BE2C (cell line): ENCODE data around the gene IL6R. TPM values are rescaled to one million over a fixed set of nuclear protein-coding genes. Genes with fewer than 3 reads are reported as not detected.
"Not testable (repeated sequence)": the region's sequence is repeated elsewhere in the genome, so short reads cannot be mapped to it uniquely, and the experiment has no call there.

Experiments
- DNase-seq: peaks from one replicate; pipeline ENCODE4 v3.0.0-alpha.2; 2020
- H3K27me3 ChIP-seq: fragments of 250-450 bp; sonication (Bioruptor Pico); 2 replicates; pipeline ENCODE4 v1.5.1; 2020; ENCODE audit warnings: mild to moderate bottlenecking
- H3K36me3 ChIP-seq: fragments of 250-450 bp; sonication (Bioruptor Pico); 2 replicates; pipeline ENCODE4 v1.5.1; 2020; ENCODE audit warnings: mild to moderate bottlenecking
- H3K4me1 ChIP-seq: fragments of 250-450 bp; sonication (Bioruptor Pico); 2 replicates; pipeline ENCODE4 v1.5.1; 2020
- H3K4me3 ChIP-seq: 2 replicates; pipeline ENCODE4 v1.5.1; 2011; ENCODE audit warnings: low read depth, low read length
- H3K9me3 ChIP-seq: fragments of 250-450 bp; sonication (Bioruptor Pico); 2 replicates; pipeline ENCODE4 v1.5.1; 2020
- polyA plus RNA-seq: library from polyadenylated mRNA; unstranded; fragments of >200 nt; gene quantifications from one replicate; pipeline ENCODE4 v1.2.1, GENCODE V29; 2012; ENCODE audit warnings: low read depth, missing spikeins; ENCODE audit not compliant: insufficient read length, insufficient read depth
- TF ChIP-seq, protein P1 (sequence below): IDR thresholded peaks from 2 replicates; pipeline ENCODE4 v1.5.1; 2012; ENCODE audit warnings: mild to moderate bottlenecking, low read depth, low read length

IL6R gene
- 0.28 TPM for polyA plus RNA-seq

DNA sequence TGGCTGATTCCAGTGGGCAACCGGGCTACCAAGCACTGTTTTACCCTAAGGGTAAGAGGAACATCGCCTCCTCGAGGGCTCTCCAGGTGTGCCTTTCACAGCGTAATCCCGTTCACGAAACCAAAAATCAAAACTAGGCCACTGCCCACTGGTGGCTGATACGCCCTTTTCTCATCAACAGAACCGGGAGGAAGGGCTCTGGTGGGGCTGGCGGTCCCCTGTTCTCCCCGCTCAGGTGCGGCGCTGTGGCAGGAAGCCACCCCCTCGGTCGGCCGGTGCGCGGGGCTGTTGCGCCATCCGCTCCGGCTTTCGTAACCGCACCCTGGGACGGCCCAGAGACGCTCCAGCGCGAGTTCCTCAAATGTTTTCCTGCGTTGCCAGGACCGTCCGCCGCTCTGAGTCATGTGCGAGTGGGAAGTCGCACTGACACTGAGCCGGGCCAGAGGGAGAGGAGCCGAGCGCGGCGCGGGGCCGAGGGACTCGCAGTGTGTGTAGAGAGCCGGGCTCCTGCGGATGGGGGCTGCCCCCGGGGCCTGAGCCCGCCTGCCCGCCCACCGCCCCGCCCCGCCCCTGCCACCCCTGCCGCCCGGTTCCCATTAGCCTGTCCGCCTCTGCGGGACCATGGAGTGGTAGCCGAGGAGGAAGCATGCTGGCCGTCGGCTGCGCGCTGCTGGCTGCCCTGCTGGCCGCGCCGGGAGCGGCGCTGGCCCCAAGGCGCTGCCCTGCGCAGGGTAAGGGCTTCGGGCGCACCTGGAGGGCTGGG is at the start of gene IL6R:
TSS of gene IL6R (plus strand) at position 360 of the 763 bp plus-strand sequence. CDS start at position 647, 287 bp downstream.
- peak; percentile 60 for DNase-seq

DNA sequence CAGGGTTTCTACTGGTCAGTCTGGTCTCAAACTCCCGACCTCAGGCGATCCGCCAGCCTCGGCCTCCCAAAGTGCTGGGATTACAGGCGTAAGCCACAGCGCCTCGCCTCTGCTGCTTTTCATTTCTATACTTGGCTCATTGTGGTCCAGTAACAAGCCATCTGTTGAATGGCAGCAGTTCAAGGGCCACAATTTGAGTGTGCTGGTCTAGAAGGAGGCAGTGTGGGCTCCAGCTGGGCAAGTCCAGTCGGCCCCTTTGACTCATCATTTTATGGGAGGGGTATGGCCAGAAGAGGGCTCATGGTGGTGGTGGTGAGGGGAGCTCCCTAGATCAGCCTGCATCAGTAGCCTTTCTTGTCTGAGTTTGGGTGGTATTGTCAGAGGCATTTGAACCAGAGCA is 46.6 kb upstream of the IL6R start:
- no peak for DNase-seq
- peaks cover under 1% of the 10 kb centered on the region; the same call in 1 of the 2 replicates for H3K4me1 ChIP-seq
- H3K36me3 ChIP-seq = no peaks in the 10 kb centered on the region
- no peak overlapping the region for H3K4me3 ChIP-seq
- no peaks in the 10 kb centered on the region for H3K9me3 ChIP-seq
- H3K27me3 ChIP-seq = no peaks in the 10 kb centered on the region
- TF ChIP-seq, protein P1, sequence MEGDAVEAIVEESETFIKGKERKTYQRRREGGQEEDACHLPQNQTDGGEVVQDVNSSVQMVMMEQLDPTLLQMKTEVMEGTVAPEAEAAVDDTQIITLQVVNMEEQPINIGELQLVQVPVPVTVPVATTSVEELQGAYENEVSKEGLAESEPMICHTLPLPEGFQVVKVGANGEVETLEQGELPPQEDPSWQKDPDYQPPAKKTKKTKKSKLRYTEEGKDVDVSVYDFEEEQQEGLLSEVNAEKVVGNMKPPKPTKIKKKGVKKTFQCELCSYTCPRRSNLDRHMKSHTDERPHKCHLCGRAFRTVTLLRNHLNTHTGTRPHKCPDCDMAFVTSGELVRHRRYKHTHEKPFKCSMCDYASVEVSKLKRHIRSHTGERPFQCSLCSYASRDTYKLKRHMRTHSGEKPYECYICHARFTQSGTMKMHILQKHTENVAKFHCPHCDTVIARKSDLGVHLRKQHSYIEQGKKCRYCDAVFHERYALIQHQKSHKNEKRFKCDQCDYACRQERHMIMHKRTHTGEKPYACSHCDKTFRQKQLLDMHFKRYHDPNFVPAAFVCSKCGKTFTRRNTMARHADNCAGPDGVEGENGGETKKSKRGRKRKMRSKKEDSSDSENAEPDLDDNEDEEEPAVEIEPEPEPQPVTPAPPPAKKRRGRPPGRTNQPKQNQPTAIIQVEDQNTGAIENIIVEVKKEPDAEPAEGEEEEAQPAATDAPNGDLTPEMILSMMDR = no peak

More for the DNA sequence above, at the start of gene IL6R:
- Histone ChIP-seq H3K4me1 (no peaks in the 10 kb centered on the region; the same call in 1 of the 2 replicates), H3K36me3 (no peaks in the 10 kb centered on the region), H3K27me3 (peaks cover 29% of the 10 kb centered on the region), H3K4me3 (peak within 1 kb of the TSS; percentile 56), H3K9me3 (no peaks in the 10 kb centered on the region)
- TF ChIP-seq, protein P1 = peak; percentile 30

DNA sequence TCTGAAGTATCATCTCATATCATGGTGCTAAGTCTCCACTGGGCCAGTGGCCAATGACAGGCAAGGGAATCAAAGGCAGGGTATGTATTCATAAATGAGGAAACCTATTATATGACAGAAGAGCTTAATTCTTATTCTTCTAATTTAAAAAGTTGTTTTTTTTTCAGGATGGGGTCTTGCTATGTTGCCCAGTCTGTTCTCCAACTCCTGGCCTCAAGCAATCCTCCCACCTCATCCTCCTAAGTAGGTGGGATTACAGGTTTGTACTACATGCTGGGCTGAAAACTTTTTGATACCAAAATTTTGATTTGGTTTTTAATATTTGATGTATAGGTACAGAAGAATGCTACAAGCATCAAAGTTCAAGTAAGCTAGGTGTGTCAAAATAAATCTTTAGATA is 44.9 kb upstream of the IL6R start:
- H3K4me1 ChIP-seq = no peaks in the 10 kb centered on the region
- no peaks in the 10 kb centered on the region for H3K27me3 ChIP-seq
- TF ChIP-seq, protein P1 = no peak
- DNase-seq = no peak
- no peak overlapping the region for H3K4me3 ChIP-seq
- no peaks in the 10 kb centered on the region for H3K36me3 ChIP-seq
- no peaks in the 10 kb centered on the region for H3K9me3 ChIP-seq

DNA sequence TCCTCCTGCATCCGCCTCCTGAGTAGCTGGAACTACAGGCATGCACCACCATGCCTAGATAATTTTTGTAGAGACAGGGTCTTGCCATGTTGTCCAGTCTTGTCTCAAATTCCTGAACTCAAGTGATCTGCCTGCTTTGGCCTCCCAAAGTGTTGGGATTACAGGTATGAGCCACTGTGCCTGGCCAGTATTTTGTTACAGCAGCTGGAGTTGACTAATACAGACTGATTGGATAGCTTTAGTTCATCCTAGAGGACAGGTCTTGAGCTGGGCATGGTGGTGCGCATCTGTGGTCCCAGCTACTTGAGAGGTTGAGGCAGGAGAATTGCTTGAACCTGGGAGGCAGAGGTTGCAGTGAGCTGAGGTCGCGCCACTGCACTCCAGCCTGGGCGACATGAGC is 44.3 kb upstream of the IL6R start:
- not testable (repeated sequence) for DNase-seq, H3K4me1 ChIP-seq, H3K4me3 ChIP-seq, H3K36me3 ChIP-seq, H3K27me3 ChIP-seq, H3K9me3 ChIP-seq

DNA sequence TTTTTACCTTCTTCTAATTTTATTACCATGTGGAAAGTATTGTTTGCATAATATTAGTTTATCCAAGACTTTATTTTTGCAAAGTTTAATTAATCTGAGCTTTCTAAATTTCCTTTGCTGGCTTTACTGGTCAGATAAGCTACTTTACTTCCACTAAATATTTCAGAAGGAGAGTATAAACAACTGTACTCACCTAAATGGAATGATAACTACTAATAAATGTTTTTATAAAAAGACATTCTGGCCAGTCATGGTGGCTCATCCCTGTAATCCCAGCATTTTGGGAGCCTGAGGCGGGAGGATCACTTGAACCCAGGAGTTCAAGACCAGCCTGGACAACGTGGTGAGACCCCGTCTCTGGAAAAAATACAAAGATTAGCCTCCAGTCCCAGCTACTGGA is 43.8 kb upstream of the IL6R start:
- TF ChIP-seq, protein P1 = no peak
- H3K4me3 ChIP-seq = no peak overlapping the region
- no peak for DNase-seq
- H3K9me3 ChIP-seq = no peaks in the 10 kb centered on the region
- no peaks in the 10 kb centered on the region for H3K27me3 ChIP-seq
- no peaks in the 10 kb centered on the region for H3K36me3 ChIP-seq
- no peaks in the 10 kb centered on the region for H3K4me1 ChIP-seq

DNA sequence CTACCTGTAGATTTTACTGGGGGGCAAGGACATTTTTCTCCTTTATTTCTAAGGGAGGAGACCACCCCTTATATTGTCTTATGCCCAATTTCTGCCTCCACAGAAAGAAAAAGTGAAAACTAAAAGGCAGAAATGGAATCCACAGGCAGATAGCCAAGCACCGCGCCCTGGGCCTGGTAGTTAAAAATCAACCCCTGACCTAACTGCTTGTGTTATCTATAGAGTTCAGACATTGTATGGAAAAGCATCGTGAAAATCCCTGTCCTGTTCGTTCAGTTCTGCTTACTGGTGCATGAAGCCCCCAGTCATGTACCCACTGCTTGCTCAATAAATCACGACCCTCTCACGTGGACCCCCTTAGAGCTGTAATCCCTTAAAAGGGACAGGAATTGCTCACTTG is 33.7 kb upstream of the IL6R start:
- no peaks in the 10 kb centered on the region for H3K9me3 ChIP-seq
- no peak for DNase-seq
- no peaks in the 10 kb centered on the region for H3K36me3 ChIP-seq
- H3K4me1 ChIP-seq = no peaks in the 10 kb centered on the region
- H3K27me3 ChIP-seq = no peaks in the 10 kb centered on the region
- H3K4me3 ChIP-seq = no peak overlapping the region
- TF ChIP-seq, protein P1 = no peak

DNA sequence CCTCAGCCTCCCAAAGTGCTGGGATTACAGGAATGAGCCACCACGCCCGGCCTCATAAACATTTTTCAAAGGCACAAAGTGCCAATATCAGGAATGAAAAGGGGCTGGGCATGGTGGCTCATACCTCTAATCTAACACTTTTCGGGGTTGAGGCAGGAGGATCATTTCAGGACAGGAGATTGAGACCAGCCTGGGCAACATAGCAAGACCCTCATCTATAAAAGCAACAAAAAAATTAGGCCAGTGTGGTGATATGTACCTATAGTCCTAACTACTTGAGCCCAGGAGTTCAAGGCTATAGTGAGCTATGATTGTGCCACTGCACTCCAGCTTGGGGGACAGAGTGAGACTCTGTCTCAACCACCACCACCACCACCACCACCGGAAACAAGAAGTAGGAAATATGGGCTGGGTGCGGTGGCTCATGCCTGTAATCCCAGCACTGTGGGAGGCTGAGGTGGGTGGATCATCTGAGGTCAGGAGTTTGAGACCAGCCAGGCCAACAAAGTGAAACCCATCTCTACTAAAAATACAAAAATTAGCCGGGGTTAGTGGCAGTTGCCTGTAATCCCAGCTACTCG is 31.3 kb upstream of the IL6R start:
- not testable (repeated sequence) for H3K27me3 ChIP-seq, H3K36me3 ChIP-seq, H3K4me3 ChIP-seq, H3K4me1 ChIP-seq, DNase-seq, H3K9me3 ChIP-seq
